Activated T-helper 2 cell treated with anti-CD3 and anti-CD28 coated beads, Interferon-gamma antibody, Interleukin-2, Interleukin-4, amounts not matched to agents 10 μg/mL and 5 μg/mL and 100 μg/mL, durations not matched to agents 14 hours and 24 hours and 36 hours (primary cell): Measurements from ENCODE around the gene MSANTD1. TPM values are rescaled to one million over a fixed set of nuclear protein-coding genes. Genes with fewer than 3 reads are reported as not detected.

Experiments
- DNase-seq: peaks from one replicate; pipeline ENCODE4 v3.0.0; 2021; ENCODE audit warnings: low spot score
- H3K27ac Mint-ChIP-seq: one replicate; pipeline ENCODE4 v1.8.0; 2021; ENCODE audit warnings: mixed read lengths
- H3K27me3 Mint-ChIP-seq: one replicate; pipeline ENCODE4 v1.8.0; 2021; ENCODE audit warnings: low read depth, mixed read lengths
- H3K36me3 Mint-ChIP-seq: one replicate; pipeline ENCODE4 v1.8.0; 2021; ENCODE audit warnings: low read depth, mixed read lengths
- H3K4me1 Mint-ChIP-seq: one replicate; pipeline ENCODE4 v1.8.0; 2021; ENCODE audit warnings: low read depth, mixed read lengths
- H3K4me3 Mint-ChIP-seq: one replicate; pipeline ENCODE4 v1.8.0; 2021; ENCODE audit warnings: low read depth, mild to moderate bottlenecking, moderate library complexity, mixed read lengths
- H3K9me3 Mint-ChIP-seq: one replicate; pipeline ENCODE4 v1.8.0; 2021; ENCODE audit warnings: mixed read lengths
- intact Hi-C: fragments of 100-400 bp; cut with micrococcal nuclease; formaldehyde crosslinking; loops from one replicate; pipeline ENCODE4 v1.15.1; 2023
- total RNA-seq: library from RNA; stranded (reverse); gene quantifications from 2 replicates; pipeline ENCODE4 v1.2.3, GENCODE V29; 2022

MSANTD1 gene
- total RNA-seq, 1 donor from 2014 or later, result 0.68 TPM

DNA sequence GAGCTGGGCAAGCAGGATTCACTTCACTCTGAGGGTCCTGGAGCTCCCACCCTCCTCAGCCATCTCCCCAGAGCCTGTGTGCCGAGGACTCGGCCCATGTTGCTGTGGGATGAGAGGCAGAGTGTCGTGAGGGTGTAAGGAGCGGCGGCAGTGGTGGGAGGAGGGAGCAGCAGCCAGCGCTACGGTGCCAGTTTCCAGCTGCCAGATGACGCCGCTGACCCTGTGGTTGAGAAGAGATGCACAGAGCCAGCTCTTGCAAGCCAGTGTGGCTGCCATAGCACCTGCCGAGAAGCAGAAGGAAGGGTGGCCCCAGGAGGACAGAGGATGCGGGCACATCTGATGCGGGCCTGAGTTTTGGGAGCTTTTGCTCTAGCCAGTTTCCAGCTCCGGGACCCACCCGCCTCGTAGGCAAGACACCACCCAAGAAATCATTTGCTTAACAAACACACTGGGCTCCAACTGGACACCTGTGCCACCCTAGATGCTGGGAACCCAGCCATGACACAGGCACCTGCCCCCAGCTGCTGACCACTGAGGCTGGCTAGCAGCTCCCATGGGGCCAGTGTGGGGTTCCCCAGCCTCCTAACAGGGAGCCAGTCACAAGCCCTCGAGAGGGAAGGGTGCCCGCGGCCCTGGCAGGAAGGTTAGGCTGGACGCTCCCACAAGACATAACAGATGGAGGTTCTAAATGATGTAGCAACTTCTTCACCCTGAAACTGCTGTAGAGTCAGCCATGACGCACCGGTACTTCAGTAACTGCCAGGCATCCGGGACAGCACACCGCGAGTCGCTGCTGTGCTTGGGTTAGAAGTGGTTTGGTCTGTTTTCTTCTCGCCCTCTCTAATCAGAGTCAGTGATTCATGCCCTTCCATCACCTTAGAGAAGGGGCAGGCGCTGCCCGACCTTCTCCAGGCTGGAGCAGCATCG lies 8.9 kb downstream of the MSANTD1 start:
- intact Hi-C loops, result no loop called here
- H3K4me3 Mint-ChIP-seq, result no peak overlapping the region
- no peak for DNase-seq
- H3K36me3 Mint-ChIP-seq, result no peaks in the 10 kb centered on the region
- no peaks in the 10 kb centered on the region for H3K4me1 Mint-ChIP-seq
- no peaks in the 10 kb centered on the region for H3K9me3 Mint-ChIP-seq
- no peaks in the 10 kb centered on the region for H3K27me3 Mint-ChIP-seq
- no peak overlapping the region for H3K27ac Mint-ChIP-seq

DNA sequence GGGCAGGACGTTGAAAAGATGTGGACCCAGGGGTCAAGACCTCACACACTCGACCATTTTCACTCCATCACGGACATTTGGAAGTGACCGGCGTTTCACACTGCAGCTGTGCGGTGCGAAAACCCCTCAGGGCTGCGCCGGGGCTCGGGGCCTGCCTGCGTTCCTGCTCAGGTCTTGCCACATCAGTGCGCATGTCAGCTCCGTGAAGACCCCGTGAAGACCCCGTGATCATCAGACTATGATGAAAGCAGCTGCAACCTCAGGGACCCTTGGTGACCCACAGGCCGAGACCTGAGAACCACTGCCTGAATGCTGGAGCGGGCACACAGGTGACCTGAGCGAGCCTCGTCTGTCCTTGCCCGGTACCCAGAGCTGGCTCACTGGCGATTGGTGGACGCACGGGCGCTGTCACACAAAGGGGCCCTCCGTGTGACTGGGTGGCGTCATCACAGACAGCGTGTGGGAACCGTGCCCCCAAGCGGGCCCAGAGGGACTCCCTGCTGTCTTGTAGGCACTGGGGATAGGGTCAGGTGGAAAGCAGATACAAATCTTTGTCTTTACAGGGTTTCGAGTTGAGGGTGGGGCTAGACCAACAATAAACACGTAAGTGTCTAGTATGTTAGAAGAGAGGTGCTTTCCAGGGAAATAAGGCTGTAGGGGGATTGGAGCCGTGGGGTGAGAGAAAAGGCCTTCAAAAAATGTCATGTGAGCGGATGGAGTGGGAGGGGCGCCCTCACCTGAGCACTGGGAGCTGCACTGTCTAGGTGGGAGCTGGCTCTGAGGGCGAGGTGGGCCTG lies 12.7 kb downstream of the MSANTD1 start:
- no peaks in the 10 kb centered on the region for H3K4me1 Mint-ChIP-seq
- H3K27me3 Mint-ChIP-seq, result no peaks in the 10 kb centered on the region
- intact Hi-C loops, result no loop called here
- H3K9me3 Mint-ChIP-seq, result no peaks in the 10 kb centered on the region
- no peak for DNase-seq
- H3K27ac Mint-ChIP-seq, result no peak overlapping the region
- H3K36me3 Mint-ChIP-seq, result no peaks in the 10 kb centered on the region
- no peak overlapping the region for H3K4me3 Mint-ChIP-seq

DNA sequence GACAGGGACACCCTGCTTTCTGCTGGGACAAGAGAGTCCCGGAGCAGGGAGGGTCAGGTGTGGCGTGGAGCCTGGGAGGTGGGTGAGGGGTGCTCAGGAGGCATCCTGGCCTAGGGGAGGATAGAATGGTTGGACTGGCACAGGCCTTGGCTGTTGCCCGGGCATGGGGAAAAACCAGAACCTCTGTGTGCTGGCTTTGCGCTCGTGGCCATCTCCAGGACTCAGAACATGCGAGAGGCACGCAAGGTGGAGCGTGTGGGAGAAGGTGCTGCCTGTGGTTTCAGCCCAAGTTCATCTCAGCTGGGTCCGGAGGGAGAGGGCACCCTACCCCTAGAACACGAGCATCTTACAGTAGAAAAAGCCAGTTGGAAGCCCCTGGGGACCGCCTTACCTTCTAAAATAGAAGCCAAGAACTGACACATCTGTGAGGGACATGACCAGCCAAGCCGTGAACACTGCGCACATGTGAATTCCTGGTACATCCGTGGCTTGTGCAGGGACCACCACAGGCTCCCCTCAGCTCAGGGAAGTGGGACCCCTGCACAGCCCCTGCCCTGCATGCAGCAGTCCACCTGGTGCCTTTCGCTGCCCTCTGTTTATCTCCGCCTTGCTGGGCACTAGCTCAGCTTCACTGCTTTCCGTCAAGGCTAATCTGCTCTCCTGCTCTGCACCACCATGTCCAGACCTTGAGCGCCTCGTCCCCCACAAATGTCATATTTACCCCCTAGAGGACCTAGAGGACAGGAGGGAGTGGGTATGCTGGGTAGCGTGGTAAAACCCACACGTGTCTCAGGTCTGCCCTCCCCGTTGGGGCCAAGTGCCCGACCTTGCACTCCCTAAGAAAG lies 13.5 kb downstream of the MSANTD1 start:
- Mint-ChIP-seq H3K27ac (no peak overlapping the region), H3K27me3 (no peaks in the 10 kb centered on the region), H3K4me1 (no peaks in the 10 kb centered on the region), H3K9me3 (no peaks in the 10 kb centered on the region), H3K36me3 (no peaks in the 10 kb centered on the region), H3K4me3 (no peak overlapping the region)
- no peak for DNase-seq
- intact Hi-C loops, result no loop called here

DNA sequence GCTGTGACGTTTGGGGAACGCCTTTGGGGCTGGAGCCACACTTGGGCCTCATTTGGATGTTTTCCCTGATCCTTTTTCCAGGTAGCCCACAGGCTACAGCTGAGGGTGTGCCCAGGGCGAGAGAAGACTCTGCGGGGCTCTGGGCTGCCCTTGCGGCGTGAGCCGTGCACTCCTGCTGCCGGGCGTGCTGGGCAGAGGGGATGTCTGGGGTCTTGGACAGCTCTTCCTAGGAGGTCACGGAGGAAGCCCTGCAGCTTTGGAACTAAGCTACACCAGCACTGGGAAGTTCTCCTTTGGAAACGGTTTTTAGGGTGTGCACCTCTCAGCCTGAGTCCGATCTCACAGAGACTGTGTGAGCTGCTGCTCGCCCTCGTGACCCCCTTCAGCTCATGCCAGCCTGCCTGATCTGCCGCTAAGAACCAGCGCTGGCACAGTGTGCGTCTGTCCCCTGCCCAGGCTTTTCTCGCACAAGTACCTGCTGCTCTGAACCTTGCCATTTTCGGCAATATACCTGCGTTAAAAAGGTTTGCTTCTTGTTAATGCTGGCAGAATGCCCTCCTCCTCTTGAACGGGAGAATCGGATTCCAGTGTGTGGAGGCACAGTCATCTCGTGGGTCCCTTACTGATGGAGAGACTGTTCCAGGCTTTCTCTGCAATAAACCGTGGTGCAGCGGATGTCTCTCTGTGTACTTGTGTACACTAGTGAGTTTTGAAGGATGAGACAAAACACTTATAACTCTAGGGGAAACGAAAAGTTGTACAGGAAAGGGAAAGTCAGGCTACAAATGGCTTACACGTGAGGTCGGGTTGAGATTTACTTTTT lies 14.3 kb downstream of the MSANTD1 start:
- no peaks in the 10 kb centered on the region for H3K27me3 Mint-ChIP-seq
- no peak overlapping the region for H3K4me3 Mint-ChIP-seq
- no peak overlapping the region for H3K27ac Mint-ChIP-seq
- no peaks in the 10 kb centered on the region for H3K9me3 Mint-ChIP-seq
- intact Hi-C loops, result no loop called here
- no peaks in the 10 kb centered on the region for H3K36me3 Mint-ChIP-seq
- no peak for DNase-seq
- H3K4me1 Mint-ChIP-seq, result no peaks in the 10 kb centered on the region

- intact Hi-C loops, result no loop called here
- Mint-ChIP-seq H3K27ac (no peak overlapping the region), H3K27me3 (no peaks in the 10 kb centered on the region), H3K9me3 (no peaks in the 10 kb centered on the region), H3K4me3 (no peak overlapping the region), H3K36me3 (no peaks in the 10 kb centered on the region), H3K4me1 (no peaks in the 10 kb centered on the region)
- no peak for DNase-seq
These were observed 14.9 kb downstream of the MSANTD1 start for GRCh38 chr4:3263876-3264193.

GRCh38 chr4:3266076-3266475 lies 17.1 kb downstream of the MSANTD1 start:
- Mint-ChIP-seq H3K27ac (no peak overlapping the region), H3K36me3 (no peaks in the 10 kb centered on the region), H3K9me3 (no peaks in the 10 kb centered on the region), H3K27me3 (no peaks in the 10 kb centered on the region), H3K4me1 (no peaks in the 10 kb centered on the region), H3K4me3 (no peak overlapping the region)
- intact Hi-C loops, result no loop called here
- DNase-seq, result no peak

DNA sequence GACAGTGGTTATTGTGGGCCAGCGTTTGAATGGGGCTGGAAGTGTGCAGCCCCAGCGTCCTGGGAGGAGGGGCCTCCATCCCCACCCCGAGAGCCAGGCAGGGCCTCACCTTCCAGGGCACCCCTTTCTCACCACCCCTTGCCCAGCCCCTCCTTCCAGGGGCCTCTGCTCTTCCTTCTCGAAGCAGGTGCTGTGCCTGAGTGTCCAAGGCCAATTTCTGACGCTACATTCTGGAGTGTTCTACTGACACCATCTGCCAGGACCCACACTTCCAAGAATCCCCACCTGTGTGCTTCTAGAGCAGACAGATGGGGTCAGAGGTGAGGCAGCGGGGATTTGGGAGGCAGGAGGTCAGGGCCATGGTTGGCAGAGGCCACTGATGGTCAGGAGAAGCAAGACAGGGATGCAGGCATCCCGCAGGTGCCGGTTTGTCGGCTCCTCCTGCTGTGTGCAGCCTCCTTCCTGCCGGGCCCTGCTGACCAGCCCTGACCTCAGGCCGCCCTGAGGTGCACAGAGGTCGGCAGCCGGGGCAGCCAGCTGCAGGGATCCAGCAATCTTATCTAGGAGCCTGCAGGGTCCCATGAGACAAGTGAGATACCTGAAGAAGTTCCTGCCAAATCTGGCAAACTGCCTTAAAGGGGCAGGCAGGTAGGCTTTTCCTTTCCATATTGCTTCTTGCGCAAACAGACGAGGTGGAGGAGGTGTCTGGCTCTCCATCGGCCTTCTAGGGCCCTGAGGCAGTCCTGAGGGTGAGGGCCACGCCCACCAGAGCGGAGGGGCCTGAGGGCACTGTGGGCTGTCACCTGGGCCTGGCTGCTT lies 18.8 kb downstream of the MSANTD1 start:
- Mint-ChIP-seq H3K27me3 (peaks cover 12% of the 10 kb centered on the region), H3K4me3 (no peak overlapping the region), H3K36me3 (no peaks in the 10 kb centered on the region), H3K9me3 (no peaks in the 10 kb centered on the region), H3K27ac (no peak overlapping the region), H3K4me1 (no peaks in the 10 kb centered on the region)
- intact Hi-C loops, result no loop called here
- no peak for DNase-seq

- H3K27ac Mint-ChIP-seq, result no peak overlapping the region
- no peaks in the 10 kb centered on the region for H3K9me3 Mint-ChIP-seq
- intact Hi-C loops, result no loop called here
- no peaks in the 10 kb centered on the region for H3K4me1 Mint-ChIP-seq
- peaks cover 14% of the 10 kb centered on the region for H3K27me3 Mint-ChIP-seq
- H3K36me3 Mint-ChIP-seq, result no peaks in the 10 kb centered on the region
- H3K4me3 Mint-ChIP-seq, result no peak overlapping the region
- DNase-seq, result no peak
These were observed 19.6 kb downstream of the MSANTD1 start for GRCh38 chr4:3268395-3269104.

DNA sequence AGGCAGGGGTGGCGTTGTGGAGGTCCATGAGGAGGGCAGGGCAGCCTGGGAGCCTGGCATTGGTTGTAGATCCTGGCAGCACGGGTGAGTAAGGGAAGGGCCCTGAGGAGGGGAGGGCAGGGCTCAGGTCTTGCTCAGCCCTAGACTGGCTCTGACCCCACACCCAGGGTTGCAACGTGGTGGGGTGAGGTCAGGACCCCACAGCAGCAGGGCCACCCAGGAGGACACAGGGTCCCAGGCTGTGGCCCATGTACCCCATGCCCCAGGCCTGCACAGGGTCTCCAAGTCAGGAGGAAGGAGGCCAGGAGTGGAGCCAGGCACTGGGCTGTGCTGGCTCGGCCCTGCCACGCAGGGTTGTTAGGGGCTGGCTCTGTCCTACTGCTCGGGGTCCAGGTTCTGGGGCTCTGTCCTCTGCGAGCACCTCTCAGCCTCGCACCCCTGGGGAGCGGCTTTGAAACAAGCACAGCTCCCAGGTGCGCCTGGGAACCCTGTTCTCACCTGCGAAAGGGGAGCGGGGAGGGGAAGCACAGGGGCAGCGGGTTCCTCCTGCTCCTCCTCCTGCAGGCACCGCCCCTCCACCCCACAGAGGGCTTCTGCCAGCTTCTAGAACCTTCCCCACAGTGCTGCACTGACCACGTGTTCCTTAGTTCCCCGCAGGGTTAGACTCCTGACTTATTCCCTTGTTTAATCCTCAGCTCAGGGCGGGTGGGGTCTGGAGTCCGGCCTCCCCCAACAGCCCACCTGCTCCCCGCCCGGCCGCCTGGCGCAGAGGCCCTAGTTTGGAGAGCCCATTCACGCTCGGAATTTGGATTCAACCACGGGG lies 20.4 kb downstream of the MSANTD1 start:
- no peak for DNase-seq
- Mint-ChIP-seq H3K36me3 (no peaks in the 10 kb centered on the region), H3K27me3 (peaks cover 15% of the 10 kb centered on the region), H3K4me1 (no peaks in the 10 kb centered on the region), H3K27ac (no peak overlapping the region), H3K4me3 (no peak overlapping the region), H3K9me3 (no peaks in the 10 kb centered on the region)
- intact Hi-C loops, result no loop called here

DNA sequence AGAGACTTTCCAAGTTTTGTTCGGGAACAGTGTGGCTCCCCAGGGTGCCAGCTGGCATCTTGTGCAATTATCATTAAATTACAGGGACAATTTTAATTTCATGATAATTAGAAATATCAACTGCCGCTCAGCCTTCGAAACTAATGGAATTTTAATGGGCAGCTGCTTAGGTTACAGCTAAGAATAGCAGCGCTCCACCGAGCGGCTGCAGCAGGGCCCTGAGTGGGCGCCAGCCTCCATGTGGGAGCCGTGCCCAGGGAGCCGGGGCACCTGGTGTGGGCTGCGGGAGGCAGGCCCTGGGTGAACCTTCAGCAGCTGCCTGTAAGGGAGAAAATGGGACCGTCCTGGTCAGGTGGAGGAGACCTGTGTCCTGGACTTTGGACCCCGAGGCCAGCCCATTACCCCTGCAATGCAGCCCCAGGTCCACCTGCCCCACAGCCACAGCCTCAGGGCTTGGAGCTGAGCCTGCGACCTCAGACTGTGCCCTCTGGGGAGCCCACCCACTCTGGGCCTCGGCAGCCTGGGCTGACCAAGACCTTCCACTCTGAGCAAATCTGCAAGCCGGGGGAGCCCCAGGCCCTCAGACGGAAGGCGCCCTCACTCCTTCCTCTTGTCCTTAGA lies 21.1 kb downstream of the MSANTD1 start:
- H3K27me3 Mint-ChIP-seq, result peaks cover 15% of the 10 kb centered on the region
- H3K4me3 Mint-ChIP-seq, result no peak overlapping the region
- intact Hi-C loops, result no loop called here
- H3K27ac Mint-ChIP-seq, result no peak overlapping the region
- no peaks in the 10 kb centered on the region for H3K4me1 Mint-ChIP-seq
- H3K36me3 Mint-ChIP-seq, result no peaks in the 10 kb centered on the region
- H3K9me3 Mint-ChIP-seq, result no peaks in the 10 kb centered on the region
- DNase-seq, result no peak
